Adrenal gland (tissue), 5 donors: ENCODE results near the gene PTGDR2.

Experiments
- CTCF ChIP-seq, 6 experiments: fragments of 450-650 bp in 4 of 6; fragments of 200-600 bp in 2 of 6; sonication (generic) in 1 of 6; IDR thresholded peaks; 1 replicate in 5 of 6; 2 replicates in 1 of 6; pipeline versions ENCODE4 v1.5.1 to v1.8.0; 2016 to 2021; ENCODE audit warnings: antibody characterized with exemption in 6 of 6, mild to moderate bottlenecking in 2 of 6, moderate library complexity in 1 of 6
- POLR2A ChIP-seq, 2 donors: fragments of 450-650 bp; IDR thresholded peaks; one replicate each; pipeline ENCODE4 v1.6.1; 2017; ENCODE audit warnings: antibody characterized with exemption in 2 of 2, mild to moderate bottlenecking in 2 of 2, moderate library complexity in 1 of 2
- donor health status: DM: no; HTN: no; CAD: no.

GRCh38 chr11:60891103-60891741 lies 35.5 kb upstream of the PTGDR2 start:
- TF ChIP-seq POLR2A (IDR thresholded peaks at IDR 0.05) (no peak), CTCF (IDR thresholded peaks at IDR 0.05) (no peak)
